Coronary artery (tissue), 2 donors: ENCODE results near the gene ELL.

Experiments used
- DNase-seq: peaks from one replicate; pipeline ENCODE4 v3.0.0-alpha.2; 2017; ENCODE audit warnings: low spot score
- H3K27ac ChIP-seq, 2 donors: fragments of 200-600 bp; sonication (generic); one replicate each; pipeline ENCODE4 v1.5.1; 2016 to 2019
- H3K4me3 ChIP-seq: fragments of 200-600 bp; sonication (generic); 2 replicates; pipeline ENCODE4 v1.5.1; 2016; ENCODE audit warnings: mild to moderate bottlenecking, moderate library complexity
- TF ChIP-seq, protein P1 (sequence below): fragments of 200-600 bp; sonication (generic); IDR thresholded peaks from one replicate; pipeline ENCODE4 v1.5.1; 2019; ENCODE audit warnings: antibody characterized with exemption

The ELL gene

DNA sequence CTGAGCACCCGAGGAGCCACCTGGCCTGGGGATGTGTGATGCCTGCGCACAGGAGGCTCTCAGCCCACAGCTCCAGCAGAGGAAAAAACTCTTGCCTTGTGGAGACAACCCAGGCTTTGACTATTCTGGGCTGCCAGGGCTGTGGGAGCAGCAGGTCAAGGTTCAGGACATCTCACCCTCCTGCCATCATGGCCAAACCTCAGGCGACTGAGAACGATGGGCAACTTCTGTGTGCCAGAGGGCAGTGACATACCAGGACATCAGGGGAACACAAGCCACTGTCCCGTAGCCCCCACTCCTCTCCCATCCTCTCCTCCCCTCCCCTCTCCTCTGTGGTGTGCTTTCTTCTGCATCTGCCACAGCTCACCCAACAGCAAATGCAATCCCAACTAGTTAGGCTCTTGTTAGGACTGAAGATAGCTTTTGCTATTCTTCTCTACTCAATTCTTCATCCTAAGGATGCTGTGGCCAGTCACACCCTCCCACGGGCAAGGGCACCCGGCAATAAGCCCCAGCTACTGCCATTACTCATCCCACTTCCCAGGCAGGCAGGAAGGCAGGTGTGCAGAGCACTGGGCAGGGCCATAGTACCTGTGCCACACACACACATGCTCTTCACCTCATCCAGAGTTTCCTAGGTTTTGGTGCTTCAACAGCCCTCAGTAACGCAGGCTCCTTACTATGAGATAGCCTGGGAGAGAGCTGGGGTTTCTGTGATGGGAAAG is 16.8 kb downstream of the ELL start:
- TF ChIP-seq, protein P1, sequence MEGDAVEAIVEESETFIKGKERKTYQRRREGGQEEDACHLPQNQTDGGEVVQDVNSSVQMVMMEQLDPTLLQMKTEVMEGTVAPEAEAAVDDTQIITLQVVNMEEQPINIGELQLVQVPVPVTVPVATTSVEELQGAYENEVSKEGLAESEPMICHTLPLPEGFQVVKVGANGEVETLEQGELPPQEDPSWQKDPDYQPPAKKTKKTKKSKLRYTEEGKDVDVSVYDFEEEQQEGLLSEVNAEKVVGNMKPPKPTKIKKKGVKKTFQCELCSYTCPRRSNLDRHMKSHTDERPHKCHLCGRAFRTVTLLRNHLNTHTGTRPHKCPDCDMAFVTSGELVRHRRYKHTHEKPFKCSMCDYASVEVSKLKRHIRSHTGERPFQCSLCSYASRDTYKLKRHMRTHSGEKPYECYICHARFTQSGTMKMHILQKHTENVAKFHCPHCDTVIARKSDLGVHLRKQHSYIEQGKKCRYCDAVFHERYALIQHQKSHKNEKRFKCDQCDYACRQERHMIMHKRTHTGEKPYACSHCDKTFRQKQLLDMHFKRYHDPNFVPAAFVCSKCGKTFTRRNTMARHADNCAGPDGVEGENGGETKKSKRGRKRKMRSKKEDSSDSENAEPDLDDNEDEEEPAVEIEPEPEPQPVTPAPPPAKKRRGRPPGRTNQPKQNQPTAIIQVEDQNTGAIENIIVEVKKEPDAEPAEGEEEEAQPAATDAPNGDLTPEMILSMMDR: no peak
- Histone ChIP-seq H3K4me3 (no peak overlapping the region), H3K27ac (peak overlapping the region; percentile 27 to 79)
- no peak for DNase-seq

DNA sequence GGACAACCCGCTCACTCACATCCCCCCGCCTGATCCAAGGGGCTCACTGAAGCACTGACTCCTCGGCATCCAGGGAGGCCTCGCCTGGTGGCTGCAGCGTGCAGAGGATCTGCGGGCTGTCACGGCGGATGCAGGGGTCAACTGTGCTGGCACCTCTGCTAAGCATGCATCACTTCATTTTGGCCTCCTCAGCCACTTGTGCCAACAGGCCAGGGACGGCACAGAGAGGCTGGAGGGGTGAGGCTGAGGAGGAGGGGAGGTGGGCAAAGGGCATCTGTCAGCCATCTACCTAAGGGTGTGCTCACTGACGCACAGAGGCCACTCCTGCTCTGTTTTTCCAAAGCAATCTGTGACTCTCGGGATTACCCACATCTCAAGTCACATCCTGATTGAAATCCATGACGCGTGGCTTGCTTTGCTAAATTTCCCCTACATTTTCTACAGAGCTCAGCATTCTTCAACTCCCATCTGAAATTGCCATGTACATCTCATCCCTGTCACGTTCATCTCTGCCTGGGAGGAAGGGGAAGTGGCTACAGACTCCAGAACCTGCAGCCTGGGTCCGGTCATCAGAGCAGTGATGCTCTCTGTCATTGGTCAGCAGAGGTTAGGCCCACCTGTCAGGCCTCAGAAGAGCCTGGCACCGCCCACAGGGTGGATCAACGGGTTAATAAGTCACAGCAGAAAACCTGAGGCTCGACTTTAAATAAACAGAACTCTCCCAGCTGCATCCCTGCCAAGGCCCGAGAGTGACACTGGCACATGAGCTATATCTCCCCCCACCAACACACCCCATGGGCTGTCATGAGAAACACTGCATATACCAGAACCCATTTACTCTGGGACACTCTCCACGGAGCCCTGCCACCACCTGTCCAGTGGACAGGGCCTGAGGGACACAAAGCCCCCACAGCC is 17.6 kb downstream of the ELL start:
- H3K4me3 ChIP-seq: no peak overlapping the region
- no peak for DNase-seq
- H3K27ac ChIP-seq: peak overlapping the region; percentile 27 to 83
- TF ChIP-seq, protein P1: no peak

DNA sequence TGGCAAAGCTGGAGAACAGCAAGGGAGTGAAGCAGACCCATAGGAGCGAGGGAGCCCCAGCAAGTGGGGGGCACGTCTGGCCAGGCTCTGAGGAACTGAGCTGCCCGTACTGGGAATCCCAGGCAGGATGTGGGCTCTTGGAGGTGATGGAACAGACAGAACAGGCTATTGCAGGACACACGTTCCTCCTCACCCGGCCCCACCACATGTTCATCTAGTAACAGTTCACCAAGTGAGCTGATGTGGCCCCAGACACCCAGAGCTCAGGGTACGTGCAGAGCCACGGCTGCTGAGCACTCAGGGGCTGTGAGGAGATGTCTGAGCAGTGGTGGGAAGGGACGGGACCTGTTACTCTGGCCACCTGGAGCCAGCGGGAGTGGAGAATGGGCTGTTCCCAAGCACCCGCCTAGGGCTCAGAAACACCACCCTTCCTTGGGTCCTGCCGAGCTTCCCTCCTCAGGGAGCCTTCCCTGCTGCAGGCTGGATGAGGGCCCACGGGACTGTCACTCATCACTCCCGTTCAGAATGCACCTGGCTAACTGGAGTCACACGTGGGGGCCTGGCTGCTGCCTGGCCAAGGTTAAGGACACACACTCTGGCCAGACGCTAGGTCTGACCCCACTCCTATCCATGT is 18.4 kb downstream of the ELL start:
- no peak for DNase-seq
- TF ChIP-seq, protein P1: no peak
- Histone ChIP-seq H3K27ac (peak overlapping the region; percentile 7 to 83), H3K4me3 (peak overlapping the region; percentile 19)

DNA sequence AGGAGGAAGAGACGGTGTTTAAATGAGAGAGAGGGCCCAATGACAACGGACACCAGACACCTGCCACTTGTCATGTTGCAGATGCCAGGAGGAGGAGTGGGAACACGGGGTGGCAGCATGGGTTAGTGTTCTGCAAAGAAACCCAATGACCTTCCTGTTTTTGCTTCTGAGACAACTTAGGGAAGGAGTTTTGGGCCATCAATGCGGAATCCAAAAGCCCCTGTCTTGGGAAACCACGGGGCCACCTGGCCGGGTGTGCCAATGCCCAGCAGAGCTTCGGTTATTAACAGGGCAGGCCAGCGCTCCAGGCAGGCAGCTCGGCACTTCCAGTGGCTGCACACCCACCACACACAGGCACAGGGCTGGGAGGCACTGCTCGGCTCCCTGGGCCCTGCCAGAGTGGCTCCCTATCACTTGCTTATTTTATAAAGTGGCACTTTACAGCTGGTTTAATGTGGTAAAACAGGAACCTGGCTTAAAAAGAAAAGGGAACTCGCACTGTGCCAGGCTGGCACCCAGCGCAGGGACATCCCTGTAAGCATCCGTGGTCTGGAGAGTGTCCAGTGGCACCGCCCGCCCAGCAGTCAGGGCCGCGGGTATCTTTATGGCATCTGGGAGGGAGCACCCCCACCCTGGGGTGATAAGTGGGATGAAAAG is 19.1 kb downstream of the ELL start:
- Histone ChIP-seq H3K27ac (peak overlapping the region; percentile 52 to 83), H3K4me3 (peak overlapping the region; percentile 19)
- no peak for DNase-seq
- TF ChIP-seq, protein P1: no peak

DNA sequence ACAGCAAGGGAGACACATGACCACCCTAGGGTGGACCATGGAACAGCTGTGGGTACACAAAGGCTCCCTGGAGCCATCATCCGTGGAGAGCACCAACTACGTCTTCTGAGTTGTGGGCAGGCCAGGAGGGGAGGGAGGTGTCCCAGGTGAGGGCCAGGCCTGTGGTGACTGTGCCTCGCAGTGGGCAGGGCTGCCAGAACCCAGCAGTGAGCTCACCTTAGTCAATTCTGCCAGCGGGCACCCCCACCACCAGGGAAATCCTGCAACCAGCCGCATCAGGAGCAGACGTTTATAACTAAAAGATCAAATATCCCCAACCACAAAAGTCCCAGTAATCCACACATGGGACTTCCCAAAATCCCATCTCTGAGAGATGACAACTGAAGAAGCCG is 19.6 kb downstream of the ELL start:
- peak overlapping the region; percentile 52 to 83 for H3K27ac ChIP-seq
- TF ChIP-seq, protein P1: no peak
- no peak for DNase-seq
- peak overlapping the region; percentile 44 for H3K4me3 ChIP-seq

DNA sequence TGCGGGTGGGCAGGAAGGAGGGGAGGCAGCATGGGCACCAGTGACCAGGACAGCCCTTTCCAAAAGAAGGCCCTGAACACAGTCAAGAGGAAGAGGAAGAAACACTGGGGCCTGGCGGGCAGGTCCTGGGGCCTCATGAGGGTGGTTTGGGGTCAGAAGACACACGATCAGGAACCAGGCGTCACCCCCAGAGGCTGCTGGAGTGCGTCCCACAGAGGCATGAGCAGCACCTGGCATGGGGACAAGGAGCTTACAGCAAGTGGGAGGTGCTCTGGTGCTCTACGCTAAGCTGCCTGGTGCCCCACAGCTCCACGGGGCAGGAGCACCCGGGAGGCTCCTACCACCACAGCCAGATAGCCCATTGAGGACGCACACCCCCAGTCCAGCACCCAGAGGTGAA is 20.0 kb downstream of the ELL start:
- H3K4me3 ChIP-seq: peak overlapping the region; percentile 44
- TF ChIP-seq, protein P1: no peak
- no peak for DNase-seq
- peak overlapping the region; percentile 73 to 83 for H3K27ac ChIP-seq
